Ectodermal cell (in vitro differentiated cells): ENCODE data around the gene PCNT.
A peak's percentile ranks its signal among the peaks of the same experiment; 100 is the strongest.
"Not testable (repeated sequence)": the region's sequence is repeated elsewhere in the genome, so short reads cannot be mapped to it uniquely, and the experiment has no call there.

ENCODE experiments used
- H3K27ac ChIP-seq: 2 replicates; pipeline ENCODE4 v1.7.0; 2013; ENCODE audit warnings: mild to moderate bottlenecking, low read depth, low read length; ENCODE audit not compliant: insufficient read depth, poor library complexity, severe bottlenecking
- H3K27me3 ChIP-seq: 2 replicates; pipeline ENCODE4 v1.7.0; 2013; ENCODE audit warnings: mild to moderate bottlenecking, low read length; ENCODE audit not compliant: insufficient read depth, control insufficient read depth, poor library complexity, severe bottlenecking
- H3K36me3 ChIP-seq: one replicate; pipeline ENCODE4 v1.7.0; 2013; ENCODE audit warnings: low read length; ENCODE audit not compliant: control insufficient read depth, insufficient read depth
- H3K4me1 ChIP-seq: one replicate; pipeline ENCODE4 v1.7.0; 2013; ENCODE audit warnings: low read length; ENCODE audit not compliant: control insufficient read depth, insufficient read depth
- H3K4me3 ChIP-seq: 2 replicates; pipeline ENCODE4 v1.7.0; 2013; ENCODE audit warnings: low read depth, low read length, control low read depth; ENCODE audit not compliant: insufficient read depth
- H3K9me3 ChIP-seq: 2 replicates; pipeline ENCODE4 v1.7.0; 2013; ENCODE audit warnings: mild to moderate bottlenecking, low read length, moderate library complexity; ENCODE audit not compliant: control insufficient read depth
- WGBS, 2 experiments: methylation state at CpG; one replicate each; pipeline ENCODE4 v1.1.7; 2013; ENCODE audit warnings: missing lambda C conversion rate in 2 of 2; 5-methylcytosine and 5-hydroxymethylcytosine counted together

Gene PCNT

GRCh38 chr21:46457801-46458314 is 133.9 kb downstream of the PCNT start:
- peak overlapping the region; percentile 79 for H3K27ac ChIP-seq
- H3K27me3 ChIP-seq = no peaks in the 10 kb centered on the region
- no peaks in the 10 kb centered on the region for H3K36me3 ChIP-seq
- H3K4me3 ChIP-seq = peak overlapping the region; percentile 60
- no peaks in the 10 kb centered on the region for H3K9me3 ChIP-seq
- H3K4me1 ChIP-seq = no peaks in the 10 kb centered on the region
- 3 to 5% methylated on average over 30 of the region's 30 CpGs for WGBS, 2 experiments

GRCh38 chr21:46458315-46459023 is 134.5 kb downstream of the PCNT start, which contains the start of gene DIP2A:
Gene DIP2A (plus strand): TSS chr21:46458891. CDS start chr21:46459132, 241 bp downstream.
- WGBS, 2 experiments = 0% methylated on average over 91 of the region's 91 CpGs
- H3K4me3 ChIP-seq = peak within 1 kb of the TSS; percentile 82
- no peaks in the 10 kb centered on the region for H3K36me3 ChIP-seq

GRCh38 chr21:46459024-46459355 is 135.0 kb downstream of the PCNT start:
- no peak overlapping the region for H3K27ac ChIP-seq
- WGBS, 2 experiments = 0% methylated on average over 36 of the region's 36 CpGs
- no peaks in the 10 kb centered on the region for H3K4me1 ChIP-seq
- peak overlapping the region; percentile 82 for H3K4me3 ChIP-seq
- no peaks in the 10 kb centered on the region for H3K36me3 ChIP-seq
- no peaks in the 10 kb centered on the region for H3K27me3 ChIP-seq
- no peaks in the 10 kb centered on the region for H3K9me3 ChIP-seq

More at GRCh38 chr21:46458315-46459023, 134.5 kb downstream of the PCNT start, which contains the start of gene DIP2A:
- Histone ChIP-seq H3K27me3 (no peaks in the 10 kb centered on the region), H3K27ac (peak within 1 kb of the TSS; percentile 79), H3K9me3 (no peaks in the 10 kb centered on the region), H3K4me1 (no peaks in the 10 kb centered on the region)

- 5 to 7% methylated on average over 36 to 41 of the region's 41 CpGs for WGBS, 2 experiments
- no peaks in the 10 kb centered on the region for H3K4me1 ChIP-seq
- peak overlapping the region; percentile 82 for H3K4me3 ChIP-seq
- no peaks in the 10 kb centered on the region for H3K9me3 ChIP-seq
- no peak overlapping the region for H3K27ac ChIP-seq
- H3K27me3 ChIP-seq = no peaks in the 10 kb centered on the region
- no peaks in the 10 kb centered on the region for H3K36me3 ChIP-seq
Observed at GRCh38 chr21:46459356-46460112, 135.6 kb downstream of the PCNT start.

GRCh38 chr21:46461909-46462308 is 138.0 kb downstream of the PCNT start:
- H3K27ac ChIP-seq = no peak overlapping the region
- WGBS, 2 experiments = 90 to 93% methylated on average over 5 of the region's 5 CpGs

GRCh38 chr21:46465153-46465552 is 141.2 kb downstream of the PCNT start:
- not testable (repeated sequence) for H3K9me3 ChIP-seq, H3K4me3 ChIP-seq, H3K27me3 ChIP-seq, H3K27ac ChIP-seq, H3K4me1 ChIP-seq, H3K36me3 ChIP-seq
- 92 to 97% methylated on average over 6 of the region's 6 CpGs for WGBS, 2 experiments

More at GRCh38 chr21:46461909-46462308, 138.0 kb downstream of the PCNT start:
- H3K36me3 ChIP-seq = no peaks in the 10 kb centered on the region
- no peaks in the 10 kb centered on the region for H3K4me1 ChIP-seq
- no peak overlapping the region for H3K4me3 ChIP-seq
- H3K9me3 ChIP-seq = no peaks in the 10 kb centered on the region
- H3K27me3 ChIP-seq = no peaks in the 10 kb centered on the region

- no peaks in the 10 kb centered on the region for H3K9me3 ChIP-seq
- WGBS, 2 experiments = 92 to 97% methylated on average over 3 of the region's 3 CpGs
- no peaks in the 10 kb centered on the region for H3K36me3 ChIP-seq
Observed at GRCh38 chr21:46465651-46466050, 141.7 kb downstream of the PCNT start.

GRCh38 chr21:46468108-46468774 is 144.3 kb downstream of the PCNT start:
- H3K27me3 ChIP-seq = no peaks in the 10 kb centered on the region
- 86 to 92% methylated on average over 4 to 6 of the region's 6 CpGs for WGBS, 2 experiments
- no peak overlapping the region for H3K27ac ChIP-seq

More at GRCh38 chr21:46465651-46466050, 141.7 kb downstream of the PCNT start:
- Histone ChIP-seq H3K27ac (no peak overlapping the region), H3K4me1 (no peaks in the 10 kb centered on the region), H3K4me3 (no peak overlapping the region), H3K27me3 (no peaks in the 10 kb centered on the region)

GRCh38 chr21:46469275-46469674 is 145.3 kb downstream of the PCNT start:
- Histone ChIP-seq H3K9me3 (no peaks in the 10 kb centered on the region), H3K4me3 (no peak overlapping the region), H3K27ac (no peak overlapping the region), H3K36me3 (no peaks in the 10 kb centered on the region), H3K4me1 (no peaks in the 10 kb centered on the region), H3K27me3 (no peaks in the 10 kb centered on the region)
- 94 to 97% methylated on average over 3 of the region's 3 CpGs for WGBS, 2 experiments

More at GRCh38 chr21:46468108-46468774, 144.3 kb downstream of the PCNT start:
- Histone ChIP-seq H3K36me3 (no peaks in the 10 kb centered on the region), H3K4me1 (no peaks in the 10 kb centered on the region), H3K9me3 (no peaks in the 10 kb centered on the region), H3K4me3 (no peak overlapping the region)

- WGBS, 2 experiments = 95 to 100% methylated on average over 1 of the region's 1 CpG
Observed at GRCh38 chr21:46471514-46471913, 147.6 kb downstream of the PCNT start.

More at GRCh38 chr21:46471514-46471913, 147.6 kb downstream of the PCNT start:
- no peaks in the 10 kb centered on the region for H3K36me3 ChIP-seq
- H3K27me3 ChIP-seq = no peaks in the 10 kb centered on the region
- H3K4me1 ChIP-seq = no peaks in the 10 kb centered on the region
- no peaks in the 10 kb centered on the region for H3K9me3 ChIP-seq
- no peak overlapping the region for H3K4me3 ChIP-seq
- no peak overlapping the region for H3K27ac ChIP-seq
